A204.1 (cell line): ENCODE measurements around the gene CDH16.
A peak's percentile ranks its signal among the peaks of the same experiment; 100 is the strongest.

Experiments used
- FAIRE-seq: peaks from 2 replicates; lab custom pipeline; 2012; peaks lifted over from hg19 to GRCh38; lab: Jason Lieb, UNC

The CDH16 gene

DNA sequence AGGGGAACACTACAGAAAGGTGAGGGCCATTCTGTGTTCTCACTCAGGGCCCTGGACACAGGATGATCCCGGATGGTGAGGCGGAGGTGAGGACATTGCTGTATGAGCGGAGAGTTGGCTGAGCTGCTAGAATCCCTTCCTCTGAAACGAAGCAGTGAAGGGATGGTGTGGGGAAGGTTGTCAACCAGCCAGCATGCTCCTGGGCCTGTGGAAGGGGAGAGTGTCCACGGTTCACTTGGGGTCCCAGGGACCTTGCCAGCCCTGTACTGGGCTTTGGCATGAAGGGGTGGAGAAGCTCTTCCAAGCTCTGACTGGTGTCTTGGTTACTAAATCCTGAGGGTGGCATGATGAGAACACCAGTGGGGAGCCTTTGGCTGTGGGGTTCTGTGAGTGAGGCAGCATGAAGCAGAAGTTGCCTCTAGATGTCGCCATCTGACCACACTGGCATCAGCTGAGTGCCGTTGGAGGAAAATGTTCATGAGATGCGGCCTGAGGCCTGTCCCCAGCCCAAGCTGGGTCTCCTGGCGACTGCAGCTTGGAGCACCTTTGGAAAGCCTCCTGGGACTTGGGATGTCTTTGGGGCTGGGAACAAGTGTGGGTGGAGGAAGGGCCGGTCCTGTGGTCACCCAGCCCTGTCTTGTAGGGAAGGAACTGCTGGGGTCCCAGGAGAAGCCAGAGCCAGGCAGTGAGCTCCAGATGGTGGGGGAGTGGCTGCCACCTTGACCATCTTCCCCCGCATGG, 23.6 kb downstream of the CDH16 start:
- FAIRE-seq, result no peak

DNA sequence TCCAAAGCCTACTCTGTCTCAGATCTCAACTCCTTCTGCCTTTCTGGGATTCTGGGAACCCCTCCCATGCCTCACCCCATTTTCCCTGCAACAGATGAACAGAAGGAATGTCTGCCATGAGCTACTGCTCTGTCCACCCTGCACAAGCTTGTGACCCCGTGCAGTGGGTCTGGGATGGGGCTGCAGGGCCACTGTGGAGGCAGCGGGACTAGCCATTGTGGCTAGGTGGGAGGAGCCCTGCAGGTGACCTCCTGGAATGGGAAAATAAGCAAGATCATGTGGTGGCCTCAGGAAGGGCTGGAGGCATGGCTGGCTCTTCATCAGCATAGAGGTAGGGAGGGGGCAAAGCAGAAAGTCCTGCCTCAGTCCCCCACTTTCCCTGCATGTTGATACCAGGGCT, 24.6 kb downstream of the CDH16 start:
- FAIRE-seq, result no peak

DNA sequence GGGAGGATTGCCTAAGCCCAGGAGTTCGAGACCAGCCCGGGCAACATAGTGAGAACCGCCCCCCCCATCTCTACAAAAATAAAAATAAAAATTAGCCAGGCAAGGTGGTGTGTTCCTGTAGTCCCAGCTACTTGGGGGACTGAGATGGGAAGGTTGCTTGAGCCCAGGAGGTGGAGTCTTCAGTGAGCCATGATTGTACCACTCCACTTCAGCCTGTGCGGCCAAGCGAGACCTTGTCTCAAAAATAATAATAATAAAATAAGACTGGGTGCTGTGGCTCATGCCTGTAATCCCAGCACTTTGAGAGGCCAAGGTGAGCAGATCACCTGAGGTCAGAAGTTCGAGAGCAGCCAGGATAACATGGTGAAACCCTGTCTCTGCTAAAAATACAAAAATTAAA, 26.9 kb downstream of the CDH16 start:
- no peak for FAIRE-seq

DNA sequence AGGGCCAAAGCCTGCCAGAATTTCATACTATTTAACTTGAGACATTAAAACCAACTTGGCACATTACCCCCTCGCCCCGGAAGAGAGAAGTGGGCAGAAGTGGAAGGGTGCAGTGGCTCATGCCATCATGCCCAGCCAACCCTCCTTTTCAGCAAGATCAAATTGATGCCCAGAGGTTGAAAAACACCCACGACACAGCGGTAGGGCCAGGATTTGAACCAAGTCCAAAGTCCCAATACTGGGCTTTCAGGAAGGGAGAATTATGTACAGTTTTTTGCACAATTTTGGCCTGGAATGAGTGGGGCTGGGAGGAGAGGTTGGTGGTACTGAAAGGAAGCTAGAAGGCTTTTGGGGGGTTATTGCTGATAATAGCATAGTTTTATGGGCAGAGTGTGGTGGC, 27.3 kb downstream of the CDH16 start:
- FAIRE-seq, result no peak

GRCh38 chr16:66890799-66891198, 27.9 kb downstream of the CDH16 start:
- no peak for FAIRE-seq

DNA sequence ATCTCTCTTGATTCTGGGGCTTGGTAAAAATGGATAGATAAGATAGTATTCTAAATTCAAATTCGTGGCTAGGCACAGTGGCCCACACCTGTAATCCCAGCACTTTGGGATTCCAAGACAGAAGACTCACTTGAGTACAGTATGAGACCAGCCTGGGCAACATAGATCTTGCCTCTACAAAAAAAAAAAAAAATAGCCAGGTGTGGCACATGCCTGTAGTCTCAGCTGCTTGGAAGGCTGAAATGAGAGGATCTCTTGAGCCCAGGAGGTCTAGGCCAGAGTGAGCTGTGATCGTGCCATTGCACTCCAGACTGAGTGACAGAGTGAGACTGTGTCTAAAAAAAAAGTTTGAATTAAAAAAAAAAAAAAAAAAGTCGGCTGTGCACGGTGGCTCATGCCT, 29.1 kb downstream of the CDH16 start:
- FAIRE-seq, result no peak

- no peak for FAIRE-seq
Measured at GRCh38 chr16:66888647-66889615, 29.8 kb downstream of the CDH16 start.

GRCh38 chr16:66886914-66887313, 31.8 kb downstream of the CDH16 start:
- no peak for FAIRE-seq

DNA sequence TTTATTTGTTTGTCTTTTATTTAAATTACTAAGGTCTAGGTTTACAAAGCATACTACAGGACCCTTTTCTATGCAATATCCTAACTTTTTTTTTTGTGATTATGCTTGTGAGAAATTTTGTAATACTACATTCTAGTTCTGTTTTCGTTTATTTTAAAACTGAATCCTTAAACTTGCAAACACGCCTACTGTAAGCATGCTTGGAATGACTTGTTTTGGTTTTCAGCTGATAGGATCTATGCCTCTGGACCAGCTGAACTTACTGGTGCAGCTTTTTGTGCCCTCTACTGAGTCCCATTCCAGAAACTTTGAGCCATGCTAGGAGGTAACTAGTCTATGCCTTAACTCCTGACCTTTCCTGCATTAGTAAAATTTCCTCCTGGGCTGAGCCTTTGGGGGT, 32.4 kb downstream of the CDH16 start:
- no peak for FAIRE-seq

DNA sequence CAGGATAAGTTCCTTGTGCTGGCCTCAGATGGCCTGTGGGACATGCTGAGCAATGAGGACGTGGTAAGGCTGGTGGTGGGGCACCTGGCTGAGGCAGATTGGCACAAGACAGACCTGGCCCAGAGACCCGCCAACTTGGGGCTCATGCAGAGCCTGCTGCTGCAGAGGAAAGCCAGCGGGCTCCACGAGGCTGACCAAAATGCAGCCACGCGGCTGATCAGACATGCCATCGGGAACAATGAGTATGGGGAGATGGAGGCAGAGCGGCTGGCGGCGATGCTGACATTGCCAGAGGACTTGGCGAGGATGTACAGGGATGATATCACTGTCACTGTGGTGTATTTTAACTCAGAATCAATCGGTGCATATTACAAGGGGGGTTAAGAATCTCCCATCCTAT, 33.2 kb downstream of the CDH16 start:
- no peak for FAIRE-seq

DNA sequence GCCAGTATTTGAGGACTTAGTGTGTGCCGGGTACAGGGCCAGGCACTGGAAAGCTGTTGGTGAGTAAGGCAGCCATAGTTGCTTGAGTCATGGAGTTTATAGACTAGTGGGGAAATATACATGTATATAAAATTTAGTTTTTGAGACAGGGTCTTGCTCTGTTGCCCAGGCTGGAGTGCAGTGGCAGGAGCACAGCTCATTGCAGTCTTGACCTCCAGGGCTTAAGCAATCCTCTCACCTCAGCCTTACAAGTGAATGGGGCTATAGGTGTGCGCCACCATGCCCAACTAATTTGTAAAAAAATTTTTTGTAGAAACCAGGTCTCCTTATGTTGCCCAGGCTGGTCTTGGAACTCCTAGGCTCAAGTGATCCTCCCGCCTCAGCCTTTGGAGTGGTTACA, 36.0 kb downstream of the CDH16 start:
- no peak for FAIRE-seq

DNA sequence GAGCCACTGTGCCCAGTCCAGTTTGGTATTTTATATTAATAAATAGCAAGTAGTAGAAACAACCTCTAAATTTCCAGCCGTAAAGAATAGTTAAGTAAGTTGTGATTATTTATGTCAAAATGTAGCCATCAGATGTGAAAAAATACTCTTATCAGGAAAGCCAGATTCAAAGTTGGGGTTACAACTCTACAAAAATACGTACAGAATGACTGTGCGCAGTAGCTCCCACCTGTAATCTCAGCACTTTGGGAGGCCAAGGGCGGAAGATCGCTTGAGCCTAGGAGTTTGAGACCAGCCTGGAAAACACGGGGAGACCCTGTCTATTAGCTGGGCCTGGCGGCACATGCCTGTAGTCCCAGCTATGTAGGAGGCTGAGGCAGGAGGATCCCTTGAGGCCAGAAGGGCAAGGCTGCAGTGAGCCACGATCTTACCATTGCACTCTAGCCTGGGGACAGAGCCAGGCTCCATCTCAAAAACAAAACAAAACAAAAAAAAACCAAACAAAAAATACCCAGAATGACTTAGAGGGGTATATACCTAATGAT, 36.6 kb downstream of the CDH16 start:
- no peak for FAIRE-seq

- FAIRE-seq, result no peak
Measured at GRCh38 chr16:66881560-66881959, 37.1 kb downstream of the CDH16 start.

DNA sequence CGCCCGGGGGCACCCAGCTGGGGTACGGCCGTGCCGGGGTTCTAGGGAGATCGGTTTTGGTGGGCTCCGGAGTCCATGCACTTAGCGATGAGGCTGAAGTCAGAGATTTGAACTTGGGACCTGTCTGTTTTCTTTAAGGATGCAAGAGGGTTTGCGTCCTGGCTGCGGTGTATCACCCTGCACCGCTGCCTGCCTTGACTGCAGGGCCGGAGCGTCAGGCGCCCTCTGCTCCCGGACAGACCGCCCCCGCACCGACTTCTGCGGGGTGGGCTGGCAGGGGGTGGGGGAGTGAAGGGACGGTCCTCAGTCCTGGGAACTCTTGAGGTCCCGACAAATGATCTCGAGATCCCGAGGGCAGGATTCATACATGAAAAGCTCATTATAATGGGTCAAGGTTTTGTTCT, 37.7 kb downstream of the CDH16 start:
- FAIRE-seq, result no peak

GRCh38 chr16:66880288-66881013, 38.2 kb downstream of the CDH16 start, which contains the start of gene PDP2:
PDP2 (plus strand) TSS chr16:66880515; CDS start chr16:66884285, 3,770 bp downstream.
- peak; percentile 83 for FAIRE-seq

DNA sequence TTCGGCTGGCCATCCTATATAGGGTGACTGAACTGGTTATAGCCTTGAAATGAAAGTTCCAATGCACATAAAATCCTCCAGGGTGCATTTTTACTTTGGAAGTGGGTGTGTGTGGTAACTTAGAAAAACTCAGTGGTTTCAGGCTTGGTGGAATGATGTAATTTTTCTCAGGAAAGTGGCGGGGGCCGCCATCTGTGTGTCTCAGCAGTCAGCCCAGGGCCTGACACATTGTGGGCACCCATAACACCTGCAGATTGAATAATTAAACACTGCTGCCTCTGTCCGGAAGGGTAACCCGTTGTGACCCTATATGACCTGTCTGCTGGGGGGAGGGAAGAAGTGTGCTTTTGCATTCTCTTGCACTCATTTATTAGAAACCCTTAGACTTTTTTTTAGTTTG, 40.6 kb downstream of the CDH16 start:
- FAIRE-seq, result no peak

- FAIRE-seq, result peak; percentile 87
Measured at GRCh38 chr16:66874079-66874775, 44.5 kb downstream of the CDH16 start.

- FAIRE-seq, result no peak
Measured at GRCh38 chr16:66873685-66874055, 45.0 kb downstream of the CDH16 start.

GRCh38 chr16:66872943-66873684, 45.6 kb downstream of the CDH16 start:
- FAIRE-seq, result peak; percentile 95

- FAIRE-seq, result no peak
Measured at GRCh38 chr16:66872559-66872942, 46.1 kb downstream of the CDH16 start.

DNA sequence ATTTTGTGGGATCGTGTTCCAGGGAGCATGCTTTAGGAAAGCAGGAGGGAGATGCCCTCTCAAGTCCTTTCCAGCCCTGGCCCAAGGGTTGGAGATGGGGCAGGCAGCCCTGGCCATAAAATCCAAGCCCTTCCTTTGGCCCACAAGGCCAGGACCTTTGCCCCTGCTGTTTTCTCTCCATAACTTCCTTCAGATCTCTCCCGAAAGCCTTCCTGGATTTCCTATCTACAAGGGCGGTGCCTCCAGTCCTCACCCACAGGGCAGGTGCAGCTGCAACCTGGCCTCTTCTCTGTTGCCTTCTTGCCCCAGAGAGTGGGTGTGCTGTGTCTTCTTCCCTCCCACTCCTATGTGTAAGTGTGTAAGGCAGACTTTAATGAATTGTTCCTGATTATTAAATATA, 46.8 kb downstream of the CDH16 start:
- FAIRE-seq, result no peak
